HG03571 (cell line): ENCODE results near the gene EFR3B.
"Not testable (repeated sequence)": the region's sequence is repeated elsewhere in the genome, so short reads cannot be mapped to it uniquely, and the experiment has no call there.

Experiments
- ATAC-seq: cut with Tn5 transposase; IDR thresholded peaks from one replicate; pipeline ENCODE4 v1.9.1; 2021; ENCODE audit not compliant: unreplicated experiment

EFR3B gene

GRCh38 chr2:25146896-25147295 lies 105.0 kb downstream of the EFR3B start:
- ATAC-seq = no peak

- ATAC-seq = no peak
Measured at GRCh38 chr2:25149646-25150045, 107.8 kb downstream of the EFR3B start.

- not testable (repeated sequence) for ATAC-seq
Measured at GRCh38 chr2:25150993-25151392, 109.1 kb downstream of the EFR3B start.

GRCh38 chr2:25151718-25152117 lies 109.8 kb downstream of the EFR3B start:
- ATAC-seq = no peak

- ATAC-seq = no peak
Measured at GRCh38 chr2:25155401-25155800, 113.5 kb downstream of the EFR3B start.

GRCh38 chr2:25158096-25158852 lies 116.4 kb downstream of the EFR3B start:
- ATAC-seq = no peak

- no peak for ATAC-seq
Measured at GRCh38 chr2:25159949-25160348, 118.1 kb downstream of the EFR3B start.

- ATAC-seq = no peak
Measured at GRCh38 chr2:25160376-25160775, 118.5 kb downstream of the EFR3B start.

- ATAC-seq = no peak
Measured at GRCh38 chr2:25161055-25161781, 119.3 kb downstream of the EFR3B start.

- ATAC-seq = not testable (repeated sequence)
Measured at GRCh38 chr2:25162061-25162460, 120.2 kb downstream of the EFR3B start.

- no peak for ATAC-seq
Measured at GRCh38 chr2:25164561-25164960, 122.7 kb downstream of the EFR3B start.

GRCh38 chr2:25165992-25166875 lies 124.4 kb downstream of the EFR3B start:
- peak; percentile 82 for ATAC-seq

- ATAC-seq = no peak
Measured at GRCh38 chr2:25168256-25169072, 126.6 kb downstream of the EFR3B start, which contains the start of gene POMC. Gene POMC, minus strand, starts transcription at chr2:25168580. Its CDS starts 3,808 bp downstream, at chr2:25164772.

- ATAC-seq = no peak
Measured at GRCh38 chr2:25169073-25169470, 127.2 kb downstream of the EFR3B start.

GRCh38 chr2:25170888-25171287 lies 129.0 kb downstream of the EFR3B start:
- ATAC-seq = no peak

GRCh38 chr2:25173719-25174118 lies 131.8 kb downstream of the EFR3B start:
- ATAC-seq = no peak

GRCh38 chr2:25174192-25174861 lies 132.5 kb downstream of the EFR3B start:
- no peak for ATAC-seq

- no peak for ATAC-seq
Measured at GRCh38 chr2:25176138-25176537, 134.3 kb downstream of the EFR3B start.

GRCh38 chr2:25176541-25177181 lies 134.8 kb downstream of the EFR3B start:
- no peak for ATAC-seq
